Ishikawa (cell line): ENCODE measurements around the gene BCL3.

ENCODE experiments used
- CEBPB ChIP-seq: IDR thresholded peaks from 2 replicates; pipeline ENCODE4 v1.6.1; 2012
- CREB1 ChIP-seq: IDR thresholded peaks from 2 replicates; pipeline ENCODE4 v1.6.1; 2012; ENCODE audit warnings: low read depth
- EGR1 ChIP-seq: IDR thresholded peaks from 2 replicates; pipeline ENCODE4 v1.6.1; 2012
- EP300 ChIP-seq: IDR thresholded peaks from 2 replicates; pipeline ENCODE4 v1.6.1; 2012; ENCODE audit warnings: borderline replicate concordance
- RAD21 ChIP-seq: IDR thresholded peaks from 2 replicates; pipeline ENCODE4 v1.6.1; 2012; ENCODE audit warnings: low read depth
- TAF1 ChIP-seq: IDR thresholded peaks from 2 replicates; pipeline ENCODE4 v1.6.1; 2012; ENCODE audit warnings: low read depth, mild to moderate bottlenecking
- TCF12 ChIP-seq: IDR thresholded peaks from 2 replicates; pipeline ENCODE4 v1.6.1; 2012; ENCODE audit warnings: low read depth
- TEAD4 ChIP-seq: IDR thresholded peaks from 2 replicates; pipeline ENCODE4 v1.6.1; 2012
- TF ChIP-seq, protein P1 (sequence below): IDR thresholded peaks from 2 replicates; pipeline ENCODE4 v1.6.1; 2012; ENCODE audit warnings: low read depth, mild to moderate bottlenecking
- TF ChIP-seq, protein P2 (sequence below): IDR thresholded peaks from 2 replicates; pipeline ENCODE4 v1.6.1; 2012
- TF ChIP-seq, protein P3 (sequence below): IDR thresholded peaks from 2 replicates; pipeline ENCODE4 v1.6.1; 2012

DNA sequence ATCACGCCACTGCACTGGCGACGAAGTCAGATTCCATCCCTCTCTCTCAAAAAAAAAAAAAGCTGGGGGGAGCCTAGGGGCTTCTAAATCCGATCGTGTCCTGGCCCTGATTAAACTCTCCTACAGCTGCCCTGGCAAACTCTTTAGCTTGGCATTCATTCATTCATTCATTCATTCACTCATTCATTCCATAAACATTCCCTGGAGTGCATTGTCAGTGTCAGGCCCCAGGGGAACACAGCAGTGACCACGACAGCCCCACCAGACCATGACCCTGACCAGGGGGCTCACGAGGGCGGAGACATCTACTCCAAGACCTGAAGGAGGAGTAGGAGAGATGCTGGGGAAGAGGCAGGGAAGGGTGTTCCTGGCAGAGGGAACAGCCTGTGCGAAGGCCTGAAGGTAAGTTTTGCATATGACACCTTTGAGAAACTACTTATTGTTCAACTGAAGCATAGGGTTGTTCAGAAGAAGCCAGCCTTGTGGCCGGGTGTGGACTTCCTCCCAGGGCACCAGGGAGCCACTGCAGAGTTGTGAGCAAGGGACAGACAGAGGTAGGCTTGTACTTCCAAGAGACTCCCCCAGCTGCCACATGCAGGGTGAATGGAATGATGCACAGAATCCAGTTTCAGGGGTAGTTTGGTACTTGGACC lies 25.1 kb upstream of the BCL3 start:
- TF ChIP-seq RAD21 (no peak), EGR1 (no peak), TAF1 (no peak), TCF12 (no peak), EP300 (no peak), CREB1 (no peak), CEBPB (no peak), TEAD4 (no peak)
- TF ChIP-seq, protein P1, sequence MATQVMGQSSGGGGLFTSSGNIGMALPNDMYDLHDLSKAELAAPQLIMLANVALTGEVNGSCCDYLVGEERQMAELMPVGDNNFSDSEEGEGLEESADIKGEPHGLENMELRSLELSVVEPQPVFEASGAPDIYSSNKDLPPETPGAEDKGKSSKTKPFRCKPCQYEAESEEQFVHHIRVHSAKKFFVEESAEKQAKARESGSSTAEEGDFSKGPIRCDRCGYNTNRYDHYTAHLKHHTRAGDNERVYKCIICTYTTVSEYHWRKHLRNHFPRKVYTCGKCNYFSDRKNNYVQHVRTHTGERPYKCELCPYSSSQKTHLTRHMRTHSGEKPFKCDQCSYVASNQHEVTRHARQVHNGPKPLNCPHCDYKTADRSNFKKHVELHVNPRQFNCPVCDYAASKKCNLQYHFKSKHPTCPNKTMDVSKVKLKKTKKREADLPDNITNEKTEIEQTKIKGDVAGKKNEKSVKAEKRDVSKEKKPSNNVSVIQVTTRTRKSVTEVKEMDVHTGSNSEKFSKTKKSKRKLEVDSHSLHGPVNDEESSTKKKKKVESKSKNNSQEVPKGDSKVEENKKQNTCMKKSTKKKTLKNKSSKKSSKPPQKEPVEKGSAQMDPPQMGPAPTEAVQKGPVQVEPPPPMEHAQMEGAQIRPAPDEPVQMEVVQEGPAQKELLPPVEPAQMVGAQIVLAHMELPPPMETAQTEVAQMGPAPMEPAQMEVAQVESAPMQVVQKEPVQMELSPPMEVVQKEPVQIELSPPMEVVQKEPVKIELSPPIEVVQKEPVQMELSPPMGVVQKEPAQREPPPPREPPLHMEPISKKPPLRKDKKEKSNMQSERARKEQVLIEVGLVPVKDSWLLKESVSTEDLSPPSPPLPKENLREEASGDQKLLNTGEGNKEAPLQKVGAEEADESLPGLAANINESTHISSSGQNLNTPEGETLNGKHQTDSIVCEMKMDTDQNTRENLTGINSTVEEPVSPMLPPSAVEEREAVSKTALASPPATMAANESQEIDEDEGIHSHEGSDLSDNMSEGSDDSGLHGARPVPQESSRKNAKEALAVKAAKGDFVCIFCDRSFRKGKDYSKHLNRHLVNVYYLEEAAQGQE, result no peak
- TF ChIP-seq, protein P2, sequence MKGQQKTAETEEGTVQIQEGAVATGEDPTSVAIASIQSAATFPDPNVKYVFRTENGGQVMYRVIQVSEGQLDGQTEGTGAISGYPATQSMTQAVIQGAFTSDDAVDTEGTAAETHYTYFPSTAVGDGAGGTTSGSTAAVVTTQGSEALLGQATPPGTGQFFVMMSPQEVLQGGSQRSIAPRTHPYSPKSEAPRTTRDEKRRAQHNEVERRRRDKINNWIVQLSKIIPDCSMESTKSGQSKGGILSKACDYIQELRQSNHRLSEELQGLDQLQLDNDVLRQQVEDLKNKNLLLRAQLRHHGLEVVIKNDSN, result no peak
- TF ChIP-seq, protein P3, sequence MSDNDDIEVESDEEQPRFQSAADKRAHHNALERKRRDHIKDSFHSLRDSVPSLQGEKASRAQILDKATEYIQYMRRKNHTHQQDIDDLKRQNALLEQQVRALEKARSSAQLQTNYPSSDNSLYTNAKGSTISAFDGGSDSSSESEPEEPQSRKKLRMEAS, result no peak
